ENCODE data around the gene CLPTM1L. TPM values are rescaled to one million over a fixed set of nuclear protein-coding genes. Genes with fewer than 3 reads are reported as not detected.

Gene CLPTM1L
- polyA plus RNA-seq, 1 experiment, result 145 TPM

GRCh38 chr5:1368236-1368635 is 23.3 kb upstream of the CLPTM1L start:
- Histone ChIP-seq H3K36me3 (ENCODE audit: control insufficient read depth, insufficient read depth, low read length) (no peaks in the 10 kb centered on the region), H3K27me3 (ENCODE audit: control insufficient read depth, insufficient read depth, low read length) (peaks cover 1% of the 10 kb centered on the region; the same call in 1 of the 2 replicates), H3K4me3 (ENCODE audit: low read depth, low read length) (no peak overlapping the region)
- no peak for TF ChIP-seq CTCF (IDR thresholded peaks at IDR 0.05; ENCODE audit: insufficient read depth, low read depth, low read length)
- no peak for DNase-seq (ENCODE audit: low read depth)
- ChIA-PET CTCF (no interaction called here), POLR2A (interaction anchor here (0.6 kb wide), 1 partner anchor 38 kb away, joined by 3 read pairs; no protein-coding TSS in a partner anchor)

DNA sequence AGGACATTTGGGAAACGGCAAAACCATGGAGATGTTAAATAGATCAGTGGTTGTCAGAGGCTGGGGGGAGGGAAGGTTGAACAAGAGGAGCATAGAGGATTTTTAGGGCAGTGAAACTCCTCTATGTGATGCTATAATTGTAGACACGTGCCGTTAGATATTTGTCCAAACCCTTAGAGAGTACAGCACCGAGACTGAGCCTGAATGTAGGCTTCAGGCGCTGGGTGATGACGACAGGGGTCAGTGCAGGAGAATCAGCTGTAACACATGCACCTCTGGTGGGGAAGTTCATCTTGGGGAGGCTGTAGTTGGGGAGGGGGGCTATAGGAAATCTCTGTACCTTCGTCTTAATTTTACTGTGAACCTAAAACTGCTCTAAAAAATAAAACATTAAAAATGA is 22.2 kb upstream of the CLPTM1L start:
- ChIA-PET CTCF (no interaction called here), POLR2A (no interaction called here)
- Histone ChIP-seq H3K4me3 (ENCODE audit: low read depth, low read length) (no peak overlapping the region), H3K36me3 (ENCODE audit: control insufficient read depth, insufficient read depth, low read length) (no peaks in the 10 kb centered on the region), H3K27me3 (ENCODE audit: control insufficient read depth, insufficient read depth, low read length) (peaks cover 3% of the 10 kb centered on the region; the same call in 1 of the 2 replicates)
- no peak for TF ChIP-seq CTCF (IDR thresholded peaks at IDR 0.05; ENCODE audit: insufficient read depth, low read depth, low read length)
- no peak for DNase-seq (ENCODE audit: low read depth)

GRCh38 chr5:1366514-1366913 is 21.6 kb upstream of the CLPTM1L start:
- ChIA-PET POLR2A (no interaction called here), CTCF (no interaction called here)
- no peak for TF ChIP-seq CTCF (IDR thresholded peaks at IDR 0.05; ENCODE audit: insufficient read depth, low read depth, low read length)
- DNase-seq (ENCODE audit: low read depth), result no peak
- H3K4me3 ChIP-seq (ENCODE audit: low read depth, low read length), result no peak overlapping the region
- peaks cover 3% of the 10 kb centered on the region; the same call in 1 of the 2 replicates for H3K27me3 ChIP-seq (ENCODE audit: control insufficient read depth, insufficient read depth, low read length)
- no peaks in the 10 kb centered on the region for H3K36me3 ChIP-seq (ENCODE audit: control insufficient read depth, insufficient read depth, low read length)

GRCh38 chr5:1364211-1364610 is 19.3 kb upstream of the CLPTM1L start:
- Histone ChIP-seq H3K4me3 (ENCODE audit: low read depth, low read length) (no peak overlapping the region), H3K27me3 (ENCODE audit: control insufficient read depth, insufficient read depth, low read length) (peaks cover 3% of the 10 kb centered on the region; the same call in 1 of the 2 replicates), H3K36me3 (ENCODE audit: control insufficient read depth, insufficient read depth, low read length) (no peaks in the 10 kb centered on the region)
- no peak for TF ChIP-seq CTCF (IDR thresholded peaks at IDR 0.05; ENCODE audit: insufficient read depth, low read depth, low read length)
- POLR2A ChIA-PET, result no interaction called here
- DNase-seq (ENCODE audit: low read depth), result no peak
- CTCF ChIA-PET, result no interaction called here

GRCh38 chr5:1363581-1363980 is 18.7 kb upstream of the CLPTM1L start:
- Histone ChIP-seq H3K27me3 (ENCODE audit: control insufficient read depth, insufficient read depth, low read length) (peaks cover 3% of the 10 kb centered on the region; the same call in 1 of the 2 replicates), H3K4me3 (ENCODE audit: low read depth, low read length) (no peak overlapping the region), H3K36me3 (ENCODE audit: control insufficient read depth, insufficient read depth, low read length) (no peaks in the 10 kb centered on the region)
- POLR2A ChIA-PET, result no interaction called here
- no peak for DNase-seq (ENCODE audit: low read depth)
- CTCF ChIA-PET, result no interaction called here
- no peak for TF ChIP-seq CTCF (IDR thresholded peaks at IDR 0.05; ENCODE audit: insufficient read depth, low read depth, low read length)
